HTR-8/SVneo (cell line): ENCODE results near the gene GDAP1L1.
A peak's percentile ranks its signal among the peaks of the same experiment; 100 is the strongest.

ENCODE experiments used
- DNase-seq: peaks from one replicate; pipeline ENCODE4 v3.0.0; 2011; ENCODE audit warnings: low spot score, mixed read lengths; ENCODE audit not compliant: insufficient read length
- FAIRE-seq: peaks from 2 replicates; lab custom pipeline; 2011; peaks lifted over from hg19 to GRCh38; lab: Jason Lieb, UNC

The GDAP1L1 gene

DNA sequence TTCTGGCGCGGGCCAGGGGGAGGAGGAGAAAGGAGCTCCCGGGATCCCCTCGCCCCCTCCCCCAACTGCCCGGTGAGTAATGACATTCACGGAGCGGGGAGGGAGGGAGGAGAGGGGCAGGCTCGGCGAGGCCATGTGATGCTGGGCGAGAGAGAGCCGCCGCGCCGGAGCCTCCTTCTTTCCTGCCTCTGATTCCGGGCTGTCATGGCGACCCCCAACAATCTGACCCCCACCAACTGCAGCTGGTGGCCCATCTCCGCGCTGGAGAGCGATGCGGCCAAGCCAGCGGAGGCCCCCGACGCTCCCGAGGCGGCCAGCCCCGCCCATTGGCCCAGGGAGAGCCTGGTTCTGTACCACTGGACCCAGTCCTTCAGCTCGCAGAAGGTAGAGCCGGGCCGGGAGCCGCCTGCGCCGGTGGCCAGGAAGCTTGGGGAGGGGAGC is at the start of gene GDAP1L1:
TSS of gene GDAP1L1 (plus strand) at position 178 of the 441 bp plus-strand sequence. CDS start at position 205, 27 bp downstream.
- FAIRE-seq, result peak; percentile 73

GRCh38 chr20:44198872-44199271 is 48.2 kb upstream of the GDAP1L1 start:
- peak; percentile 94 for FAIRE-seq
- no peak for DNase-seq

More for the DNA sequence above, at the start of gene GDAP1L1:
- DNase-seq, result peak; percentile 48

GRCh38 chr20:44199877-44200276 is 47.2 kb upstream of the GDAP1L1 start:
- no peak for DNase-seq
- FAIRE-seq, result no peak

DNA sequence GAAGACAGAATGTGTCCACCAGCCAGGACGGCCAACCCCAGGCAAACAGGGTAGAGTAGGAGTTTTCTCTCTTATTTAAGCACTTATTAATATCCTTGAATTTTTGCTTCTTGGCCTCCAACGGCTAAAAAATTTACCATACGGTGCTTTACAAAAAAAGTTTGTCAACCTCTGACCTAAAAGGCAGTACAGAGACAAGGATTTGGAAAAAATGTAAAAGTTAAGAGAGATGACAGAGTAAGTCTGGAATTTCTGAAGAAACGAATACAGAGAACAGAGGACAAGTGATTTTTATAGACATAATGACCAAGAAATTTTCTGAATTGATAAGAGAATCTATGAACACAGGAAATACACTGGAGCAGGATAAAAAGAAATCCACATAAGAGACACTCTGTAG is 46.7 kb upstream of the GDAP1L1 start:
- FAIRE-seq, result no peak

GRCh38 chr20:44200983-44201382 is 46.1 kb upstream of the GDAP1L1 start:
- FAIRE-seq (peak; percentile 79), DNase-seq (no peak)

More for the DNA sequence above, 46.7 kb upstream of the GDAP1L1 start:
- no peak for DNase-seq

- no peak for FAIRE-seq
- DNase-seq, result no peak
Observed at GRCh38 chr20:44203161-44203560, 43.9 kb upstream of the GDAP1L1 start.

DNA sequence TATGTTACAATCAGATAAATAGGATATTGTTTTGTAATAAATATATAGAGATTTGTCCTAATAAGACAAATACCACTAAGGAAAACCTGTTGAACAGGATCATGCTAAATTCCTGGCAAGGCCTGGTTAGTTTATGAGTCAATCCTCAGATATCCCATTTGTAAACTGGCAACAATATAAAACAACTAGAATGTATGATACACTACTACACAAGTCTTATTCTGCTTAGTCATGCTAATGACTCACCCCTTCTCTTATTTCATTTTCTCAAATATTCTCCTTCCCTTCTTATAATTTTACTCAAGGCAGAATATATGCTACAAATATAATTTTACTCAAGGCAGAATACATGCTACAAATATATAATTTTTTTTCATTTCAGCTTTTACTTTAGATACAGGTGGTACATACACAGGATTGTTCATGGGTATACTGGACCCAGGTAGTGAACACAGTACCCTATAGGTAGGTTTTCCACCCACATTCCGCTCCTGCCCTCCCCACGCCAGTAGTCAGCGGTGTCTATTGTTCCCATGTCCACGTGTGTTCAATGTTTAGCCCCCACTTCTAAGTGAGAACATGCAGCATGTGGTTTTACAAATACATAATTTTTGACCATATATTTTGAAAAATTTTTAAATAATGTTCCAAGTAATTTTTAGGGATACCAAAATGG is 42.8 kb upstream of the GDAP1L1 start:
- FAIRE-seq (peak; percentile 95), DNase-seq (peak; percentile 98)

- FAIRE-seq, result peak; percentile 16
Observed at GRCh38 chr20:44204832-44205215, 42.3 kb upstream of the GDAP1L1 start.

GRCh38 chr20:44206132-44206531 is 41.0 kb upstream of the GDAP1L1 start:
- DNase-seq (no peak), FAIRE-seq (peak; percentile 44)

More at GRCh38 chr20:44204832-44205215, 42.3 kb upstream of the GDAP1L1 start:
- no peak for DNase-seq

DNA sequence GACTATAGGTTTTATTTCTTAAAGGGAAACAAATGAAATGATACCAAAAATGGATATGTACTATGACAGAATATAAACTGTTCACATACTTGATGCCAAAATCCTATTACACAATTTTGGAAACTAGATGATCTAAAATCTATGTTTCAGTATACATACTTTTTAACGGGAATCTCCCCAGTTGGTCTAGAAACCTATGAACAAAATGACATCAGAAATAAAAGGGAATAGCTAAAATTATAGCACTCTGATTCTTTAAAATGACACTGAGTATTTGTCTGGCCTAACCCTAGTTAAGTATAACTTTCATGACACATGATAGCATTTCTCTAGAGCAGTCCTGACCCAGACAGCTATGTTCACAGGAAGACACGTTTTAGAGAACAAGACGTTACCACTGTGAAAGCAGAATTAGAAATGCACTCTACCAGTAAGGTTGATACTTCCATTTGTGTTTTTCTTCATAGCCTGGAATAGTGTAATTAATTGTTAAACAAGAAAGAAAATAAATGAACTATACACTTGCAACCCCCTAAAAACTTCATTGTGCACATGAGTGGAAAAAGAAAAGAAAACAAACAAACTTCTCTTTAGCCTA is 39.9 kb upstream of the GDAP1L1 start:
- FAIRE-seq (peak; percentile 75), DNase-seq (no peak)

DNA sequence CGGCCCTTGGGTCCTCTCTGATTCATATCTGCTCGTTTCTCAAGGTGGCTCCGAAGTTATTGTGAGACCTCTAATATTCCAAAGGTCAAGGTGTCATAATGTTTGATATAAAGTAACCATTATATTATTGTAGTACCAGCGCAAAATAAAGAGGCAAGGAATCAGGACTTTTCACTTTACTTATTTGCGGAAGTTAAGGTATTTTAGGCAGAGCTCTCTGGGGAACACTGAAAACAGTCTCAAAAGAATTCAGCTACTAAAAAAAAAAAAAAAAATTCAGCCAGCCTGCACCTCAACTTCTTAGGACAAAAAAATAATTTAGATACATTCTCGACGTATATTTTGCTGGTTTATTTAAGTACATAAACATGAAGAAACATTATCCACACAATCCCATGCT is 38.9 kb upstream of the GDAP1L1 start:
- no peak for FAIRE-seq
- DNase-seq, result no peak

DNA sequence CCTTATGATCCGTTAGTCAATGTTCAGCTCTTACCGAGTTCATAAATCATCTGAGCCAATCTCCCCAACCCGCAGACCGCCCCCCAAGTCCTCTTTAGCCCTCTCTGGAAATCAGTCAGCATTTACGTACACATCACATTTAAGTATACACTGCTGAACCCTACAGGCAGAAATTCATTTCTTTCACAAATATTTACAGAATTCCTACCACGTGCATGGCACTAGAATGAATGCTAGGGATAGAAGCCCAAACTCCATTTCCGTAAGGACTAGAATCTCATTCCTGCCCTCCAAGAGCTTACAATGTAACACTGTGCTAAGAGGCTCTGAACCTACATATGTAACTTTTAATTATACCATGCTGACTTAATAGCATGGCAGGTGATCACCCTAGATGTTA is 38.3 kb upstream of the GDAP1L1 start:
- no peak for DNase-seq
- peak; percentile 86 for FAIRE-seq

GRCh38 chr20:44209686-44210405 is 37.3 kb upstream of the GDAP1L1 start:
- no peak for DNase-seq

GRCh38 chr20:44210406-44211176 is 36.5 kb upstream of the GDAP1L1 start, which contains the start of gene OSER1:
OSER1 (minus strand) TSS chr20:44210771; CDS start chr20:44206957, 3,814 bp downstream.
- peak; percentile 100 for FAIRE-seq
- DNase-seq, result peak; percentile 100

More at GRCh38 chr20:44209686-44210405, 37.3 kb upstream of the GDAP1L1 start:
- FAIRE-seq, result peak; percentile 74

- no peak for FAIRE-seq
Observed at GRCh38 chr20:44211177-44212039, 35.7 kb upstream of the GDAP1L1 start.

DNA sequence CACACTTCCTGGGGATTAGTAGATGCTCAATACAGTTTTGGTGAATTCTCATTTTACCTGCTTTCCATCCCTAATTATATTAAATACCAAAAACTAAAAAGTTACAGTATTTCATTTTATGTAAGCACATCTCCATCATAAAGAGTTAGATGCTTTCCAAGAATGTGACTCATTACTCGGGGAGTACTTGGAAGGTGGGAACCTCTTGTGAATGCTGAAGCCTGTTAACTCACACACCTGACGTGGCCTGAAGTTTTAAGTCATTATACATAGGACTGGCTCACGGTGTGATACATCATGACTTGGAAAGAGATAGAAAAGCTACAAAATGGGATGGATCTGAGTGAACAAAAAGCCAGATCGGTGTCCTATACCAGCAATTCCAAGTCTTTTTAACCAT is 34.3 kb upstream of the GDAP1L1 start:
- DNase-seq (no peak), FAIRE-seq (no peak)

More at GRCh38 chr20:44211177-44212039, 35.7 kb upstream of the GDAP1L1 start:
- DNase-seq, result no peak

GRCh38 chr20:44215125-44215524 is 32.0 kb upstream of the GDAP1L1 start:
- DNase-seq (peak; percentile 90), FAIRE-seq (peak; percentile 97)

GRCh38 chr20:44217342-44218092 is 29.6 kb upstream of the GDAP1L1 start:
- FAIRE-seq (peak; percentile 96), DNase-seq (peak; percentile 92)
